Coronary artery (tissue), 2 donors: Measurements from ENCODE around the gene HHAT.

Experiments
- DNase-seq: peaks from one replicate; pipeline ENCODE4 v3.0.0-alpha.2; 2017; ENCODE audit warnings: low spot score
- H3K27ac ChIP-seq, 2 donors: fragments of 200-600 bp; sonication (generic); one replicate each; pipeline ENCODE4 v1.5.1; 2016 to 2019
- H3K4me3 ChIP-seq: fragments of 200-600 bp; sonication (generic); 2 replicates; pipeline ENCODE4 v1.5.1; 2016; ENCODE audit warnings: mild to moderate bottlenecking, moderate library complexity
- TF ChIP-seq, protein P1 (sequence below): fragments of 200-600 bp; sonication (generic); IDR thresholded peaks from one replicate; pipeline ENCODE4 v1.5.1; 2019; ENCODE audit warnings: antibody characterized with exemption

The HHAT gene

DNA sequence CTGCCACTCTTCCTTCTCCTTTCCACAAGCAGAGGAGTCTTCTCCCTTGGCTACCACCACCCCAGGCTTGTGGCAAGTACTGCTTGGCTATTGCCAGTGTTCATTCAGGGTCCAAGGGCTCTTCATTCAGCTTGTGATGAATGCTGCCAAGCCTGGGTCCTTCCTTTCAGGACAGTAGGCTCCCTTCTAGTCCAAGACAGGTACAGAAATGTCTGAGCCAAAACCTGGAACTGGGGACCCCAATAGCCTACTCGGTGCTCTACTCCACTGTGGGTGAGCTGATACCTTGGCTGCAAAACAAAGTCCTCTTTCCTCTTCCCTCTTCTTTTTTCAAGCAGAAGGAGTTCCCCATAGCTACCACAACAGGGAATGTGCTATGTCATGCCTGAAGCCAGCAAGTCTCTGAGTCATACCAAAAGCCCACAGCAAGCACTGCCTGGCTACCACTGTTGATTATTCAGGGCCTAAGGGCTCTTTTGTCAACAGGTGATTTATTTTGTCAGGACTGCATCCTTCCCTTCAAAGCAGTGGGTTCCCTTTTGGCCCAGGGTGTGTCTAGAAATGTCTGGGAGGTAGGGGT lies 268.9 kb downstream of the HHAT start:
- Histone ChIP-seq H3K4me3 (no peak overlapping the region), H3K27ac (peak overlapping the region; percentile 12 to 86)
- no peak for DNase-seq
- TF ChIP-seq, protein P1, sequence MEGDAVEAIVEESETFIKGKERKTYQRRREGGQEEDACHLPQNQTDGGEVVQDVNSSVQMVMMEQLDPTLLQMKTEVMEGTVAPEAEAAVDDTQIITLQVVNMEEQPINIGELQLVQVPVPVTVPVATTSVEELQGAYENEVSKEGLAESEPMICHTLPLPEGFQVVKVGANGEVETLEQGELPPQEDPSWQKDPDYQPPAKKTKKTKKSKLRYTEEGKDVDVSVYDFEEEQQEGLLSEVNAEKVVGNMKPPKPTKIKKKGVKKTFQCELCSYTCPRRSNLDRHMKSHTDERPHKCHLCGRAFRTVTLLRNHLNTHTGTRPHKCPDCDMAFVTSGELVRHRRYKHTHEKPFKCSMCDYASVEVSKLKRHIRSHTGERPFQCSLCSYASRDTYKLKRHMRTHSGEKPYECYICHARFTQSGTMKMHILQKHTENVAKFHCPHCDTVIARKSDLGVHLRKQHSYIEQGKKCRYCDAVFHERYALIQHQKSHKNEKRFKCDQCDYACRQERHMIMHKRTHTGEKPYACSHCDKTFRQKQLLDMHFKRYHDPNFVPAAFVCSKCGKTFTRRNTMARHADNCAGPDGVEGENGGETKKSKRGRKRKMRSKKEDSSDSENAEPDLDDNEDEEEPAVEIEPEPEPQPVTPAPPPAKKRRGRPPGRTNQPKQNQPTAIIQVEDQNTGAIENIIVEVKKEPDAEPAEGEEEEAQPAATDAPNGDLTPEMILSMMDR: no peak

DNA sequence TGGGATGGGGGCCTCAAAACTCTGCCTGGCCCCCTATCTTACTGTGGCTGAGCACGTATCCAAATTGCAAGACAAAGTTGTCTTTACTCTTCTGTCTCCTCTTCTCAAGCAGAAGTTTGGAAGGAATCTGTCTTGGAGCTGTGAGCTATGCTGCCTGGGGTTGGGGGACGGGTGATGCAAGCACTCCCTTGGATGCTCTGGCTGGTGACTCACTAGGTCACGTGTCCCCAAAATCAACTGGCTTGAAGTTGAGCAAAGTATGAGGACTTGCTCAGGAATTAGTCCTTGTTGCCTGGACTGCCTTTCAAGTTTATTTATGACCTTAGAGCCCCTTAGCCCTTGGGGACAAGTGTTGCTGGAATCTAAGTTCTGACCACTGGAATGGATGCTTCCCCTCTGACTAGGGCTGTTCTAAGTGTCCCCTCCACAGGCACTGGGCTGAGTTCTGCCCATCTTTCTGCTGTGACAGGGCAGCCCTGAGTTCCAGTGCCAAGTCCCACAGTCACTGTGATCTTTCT lies 269.5 kb downstream of the HHAT start:
- TF ChIP-seq, protein P1: no peak
- H3K27ac ChIP-seq: peak overlapping the region; percentile 15 to 86
- H3K4me3 ChIP-seq: no peak overlapping the region
- DNase-seq: no peak

DNA sequence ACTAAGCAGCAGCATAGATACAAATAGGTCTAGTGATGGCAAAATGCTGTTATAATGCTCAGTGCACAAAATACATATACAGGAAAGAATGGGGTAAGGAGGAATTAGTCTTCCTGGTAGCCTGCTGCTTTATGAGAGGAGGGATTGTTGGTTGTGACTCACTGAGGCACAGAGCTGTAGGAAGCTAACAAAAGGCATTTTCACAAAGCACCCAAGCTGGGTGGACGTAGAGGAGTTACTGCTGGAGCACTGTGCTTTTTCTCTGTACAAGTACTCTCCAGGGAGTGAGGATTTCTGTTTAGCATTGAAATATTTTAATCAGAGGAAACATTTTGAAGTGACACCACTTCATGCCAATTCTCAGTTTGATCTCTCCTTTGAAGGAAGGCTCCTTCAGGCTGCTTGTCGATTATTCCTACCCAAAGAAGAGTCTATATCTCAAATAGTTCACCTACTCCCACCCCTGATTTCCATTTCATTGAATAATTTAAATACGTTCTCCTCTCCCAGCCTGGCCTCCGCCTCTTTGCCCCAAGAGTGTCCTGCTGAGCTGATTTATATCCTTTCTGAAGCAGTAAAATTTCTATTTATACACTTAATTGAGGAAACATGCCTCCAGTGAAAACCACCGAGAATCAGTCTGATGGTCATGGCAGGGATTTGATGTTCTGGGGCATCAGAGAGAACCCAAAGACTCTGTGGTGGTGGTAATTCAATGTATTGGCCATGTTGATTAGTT lies 271.9 kb downstream of the HHAT start:
- TF ChIP-seq, protein P1: no peak
- Histone ChIP-seq H3K27ac (no peak overlapping the region), H3K4me3 (no peak overlapping the region)
- DNase-seq: no peak

DNA sequence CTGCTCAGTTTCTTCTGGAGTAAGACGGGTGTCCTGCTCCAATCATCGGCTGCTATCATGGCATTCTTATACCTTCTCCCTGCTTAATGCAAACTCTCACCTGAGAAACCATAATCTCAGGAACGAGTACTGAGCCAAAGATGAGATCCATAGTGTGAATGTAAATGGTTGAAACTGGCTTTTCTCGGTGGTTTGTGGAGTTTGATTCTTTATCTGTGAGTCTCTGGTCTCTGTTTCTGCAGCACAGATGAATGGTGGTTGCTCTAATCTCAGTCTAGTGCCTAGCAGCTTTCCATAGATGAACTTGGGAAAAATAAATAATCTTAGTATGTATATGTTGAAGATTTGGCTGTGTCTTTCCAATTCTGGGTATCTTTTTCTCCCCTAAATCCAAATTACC lies 274.4 kb downstream of the HHAT start:
- TF ChIP-seq, protein P1: no peak
- no peak overlapping the region for H3K4me3 ChIP-seq
- DNase-seq: no peak
- H3K27ac ChIP-seq: no peak overlapping the region

DNA sequence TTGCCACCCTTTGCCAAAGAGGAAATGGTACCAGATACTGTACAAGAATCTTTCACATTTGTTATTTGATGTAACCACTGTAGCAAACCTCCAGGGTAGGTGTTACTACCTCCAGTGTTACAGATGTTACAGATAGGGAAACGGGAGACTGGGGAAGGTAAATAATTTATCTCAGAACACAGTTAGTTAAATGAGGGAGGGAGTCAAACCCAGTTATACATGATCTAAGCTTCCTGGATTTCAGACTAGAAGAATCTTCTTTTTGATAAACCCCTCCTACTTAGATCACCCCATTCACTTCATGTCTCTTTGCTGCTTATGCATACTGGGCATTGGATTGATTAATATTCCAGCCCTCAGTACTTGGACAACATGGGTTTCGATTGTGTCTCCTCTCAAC lies 276.4 kb downstream of the HHAT start:
- Histone ChIP-seq H3K4me3 (no peak overlapping the region), H3K27ac (no peak overlapping the region)
- no peak for DNase-seq
- TF ChIP-seq, protein P1: no peak

DNA sequence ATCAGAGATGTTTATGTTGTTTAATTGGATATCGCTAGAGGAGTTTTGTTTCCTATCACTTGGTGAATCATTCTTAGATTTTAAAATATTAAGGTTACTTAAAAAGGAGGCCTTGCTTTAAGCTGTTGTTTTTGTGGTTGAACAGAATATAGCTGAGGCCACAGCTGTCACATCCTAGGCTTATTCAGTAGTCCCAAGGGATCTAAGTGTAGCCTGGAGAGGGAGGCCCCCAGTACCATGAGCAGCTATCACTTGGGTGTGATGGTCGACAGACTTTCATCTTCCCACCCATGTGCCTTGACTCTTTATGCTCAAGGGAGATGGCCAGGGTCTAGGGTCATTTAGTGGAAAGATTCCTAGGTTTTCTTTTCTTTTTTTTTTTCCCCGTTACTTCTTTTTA lies 278.7 kb downstream of the HHAT start:
- no peak overlapping the region for H3K4me3 ChIP-seq
- H3K27ac ChIP-seq: no peak overlapping the region
- DNase-seq: no peak
- TF ChIP-seq, protein P1: no peak

DNA sequence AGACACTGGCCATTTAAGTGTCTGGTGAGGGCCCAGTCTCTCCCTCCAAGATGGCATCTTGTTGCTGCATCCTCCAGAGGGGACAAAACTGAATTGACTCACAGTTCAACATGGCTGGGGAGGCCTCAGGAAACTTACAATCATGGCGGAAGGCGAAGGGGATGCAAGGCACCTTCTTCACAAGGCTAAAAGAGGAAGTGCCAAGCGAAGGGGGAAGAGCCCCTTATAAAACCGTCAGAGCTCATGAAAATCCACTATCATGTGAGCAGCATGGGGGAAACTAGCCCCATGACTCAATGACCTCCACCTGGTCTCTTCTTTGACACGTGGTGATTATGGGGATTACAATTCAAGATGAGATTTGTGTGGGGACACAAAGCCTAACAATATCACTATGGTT lies 280.1 kb downstream of the HHAT start:
- TF ChIP-seq, protein P1: no peak
- H3K27ac ChIP-seq: no peak overlapping the region
- no peak overlapping the region for H3K4me3 ChIP-seq
- DNase-seq: no peak
